NCI-H1694 treated with DMSO at 0.1 percent for 48 hours (cell line): ENCODE results near the gene CEP126.

Experiments
- DNase-seq: peaks from one replicate; lab custom pipeline; 2025; lab: John Stamatoyannopoulos, UW

CEP126 gene, protein sequence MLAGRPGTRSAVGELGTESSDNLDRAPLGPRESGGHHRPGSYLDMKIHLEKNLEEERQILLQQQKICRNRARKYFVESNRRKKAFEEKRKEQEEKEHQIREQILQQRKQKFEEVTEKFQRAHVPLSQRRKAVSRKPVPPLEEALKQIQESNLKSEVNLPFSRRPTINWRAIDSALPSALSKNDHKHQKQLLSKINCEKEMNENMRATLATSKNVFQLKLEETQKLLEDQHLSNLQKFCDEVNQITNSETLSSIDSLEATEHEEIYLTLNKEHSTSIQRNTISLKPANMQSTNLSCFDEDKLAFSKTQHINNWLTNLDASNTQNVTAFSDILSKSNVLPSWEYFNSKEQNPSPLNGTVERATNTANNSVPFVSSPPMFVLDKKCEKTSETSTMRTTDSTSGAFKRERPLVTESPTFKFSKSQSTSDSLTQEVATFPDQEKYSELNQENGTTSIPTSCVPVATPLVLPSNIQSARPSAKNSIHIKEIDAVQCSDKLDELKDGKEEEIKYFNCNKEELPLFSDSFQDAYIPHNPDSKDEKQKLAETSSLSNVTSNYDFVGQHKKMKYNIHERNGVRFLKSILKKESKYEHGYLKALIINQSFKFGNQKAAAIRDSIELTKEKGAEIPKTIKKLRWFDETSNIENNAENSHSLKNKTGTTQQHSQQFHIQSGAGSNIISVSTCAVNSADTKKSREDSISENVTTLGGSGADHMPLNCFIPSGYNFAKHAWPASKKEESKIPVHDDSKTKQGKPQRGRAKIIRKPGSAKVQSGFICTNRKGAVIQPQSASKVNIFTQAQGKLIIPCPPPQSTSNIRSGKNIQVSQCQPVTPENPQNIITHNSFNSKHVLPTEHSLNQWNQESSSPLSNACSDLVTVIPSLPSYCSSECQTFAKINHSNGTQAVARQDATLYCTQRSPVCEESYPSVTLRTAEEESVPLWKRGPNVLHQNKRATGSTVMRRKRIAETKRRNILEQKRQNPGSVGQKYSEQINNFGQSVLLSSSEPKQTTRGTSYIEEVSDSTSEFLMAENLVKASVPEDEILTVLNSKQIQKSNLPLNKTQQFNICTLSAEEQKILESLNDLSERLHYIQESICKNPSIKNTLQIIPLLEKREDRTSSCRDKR

GRCh38 chr11:101914738-101915426 lies at the start of gene CEP126:
Gene CEP126 (plus strand): TSS chr11:101915010. CDS start chr11:101915285, 275 bp downstream.
- DNase-seq = peak; percentile 62

- no peak for DNase-seq
These were observed 48.0 kb upstream of the CEP126 start for GRCh38 chr11:101866619-101867491.

DNA sequence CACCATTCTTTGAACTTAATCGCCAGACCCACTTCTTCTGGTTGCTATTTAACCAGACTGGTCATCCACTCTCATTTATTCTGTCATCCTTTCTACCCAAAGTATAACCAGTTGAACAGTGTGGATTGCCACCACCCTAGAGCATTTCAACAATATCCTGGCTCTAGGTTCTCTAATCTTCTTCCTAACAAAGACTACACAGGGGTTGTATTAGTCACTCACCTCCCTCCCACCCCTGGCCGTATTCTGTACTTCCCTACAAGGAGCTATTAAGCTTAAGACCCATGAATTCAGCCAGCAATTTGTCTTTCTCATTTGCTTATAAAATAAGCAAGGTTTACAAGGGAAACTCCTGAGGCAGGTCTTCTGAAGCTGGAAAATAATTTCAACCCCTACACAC lies 46.9 kb upstream of the CEP126 start:
- no peak for DNase-seq

GRCh38 chr11:101870510-101870909 lies 44.3 kb upstream of the CEP126 start:
- DNase-seq = no peak

DNA sequence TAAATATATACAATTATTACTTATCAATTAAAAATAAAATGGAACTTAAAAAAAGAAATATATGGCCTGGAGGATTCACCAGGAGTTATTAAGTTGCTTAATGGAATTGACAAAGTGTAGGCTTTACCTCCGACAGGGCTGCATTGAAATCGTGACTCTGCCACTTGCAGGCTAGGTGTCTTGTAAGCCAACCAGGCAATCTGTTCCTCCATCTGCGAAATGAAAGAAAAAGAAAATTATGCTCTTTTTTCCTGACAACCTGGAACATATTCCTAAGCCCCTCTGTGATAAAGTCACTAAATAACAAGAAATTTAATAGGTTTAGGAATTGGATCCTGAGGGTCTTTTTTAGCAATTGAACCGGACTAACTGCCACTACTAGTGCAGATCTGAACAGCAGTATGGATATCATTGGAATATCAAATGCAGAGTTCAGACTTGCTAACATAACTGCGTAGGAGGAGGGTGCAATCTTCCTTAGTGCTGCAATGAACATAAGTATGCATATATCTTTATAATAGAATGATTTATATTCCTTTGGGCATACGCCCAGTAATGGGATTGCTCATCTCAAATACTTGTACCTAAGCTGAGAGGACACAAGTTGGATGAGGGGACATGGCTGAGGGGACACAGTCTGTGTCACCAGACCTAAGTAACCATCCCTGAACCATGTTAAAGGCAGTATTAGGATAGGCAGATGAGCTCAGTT lies 42.5 kb upstream of the CEP126 start:
- DNase-seq = no peak

- no peak for DNase-seq
These were observed 34.6 kb upstream of the CEP126 start for GRCh38 chr11:101880222-101880621.

GRCh38 chr11:101881586-101881985 lies 33.2 kb upstream of the CEP126 start:
- no peak for DNase-seq

- no peak for DNase-seq
These were observed 29.2 kb upstream of the CEP126 start for GRCh38 chr11:101885631-101886030.

- DNase-seq = no peak
These were observed 25.0 kb upstream of the CEP126 start for GRCh38 chr11:101889767-101890166.

GRCh38 chr11:101894505-101894904 lies 20.3 kb upstream of the CEP126 start:
- DNase-seq = no peak

- DNase-seq = no peak
These were observed 7.0 kb upstream of the CEP126 start for GRCh38 chr11:101907815-101908214.

- DNase-seq = no peak
These were observed 5.7 kb upstream of the CEP126 start for GRCh38 chr11:101909087-101909486.

DNA sequence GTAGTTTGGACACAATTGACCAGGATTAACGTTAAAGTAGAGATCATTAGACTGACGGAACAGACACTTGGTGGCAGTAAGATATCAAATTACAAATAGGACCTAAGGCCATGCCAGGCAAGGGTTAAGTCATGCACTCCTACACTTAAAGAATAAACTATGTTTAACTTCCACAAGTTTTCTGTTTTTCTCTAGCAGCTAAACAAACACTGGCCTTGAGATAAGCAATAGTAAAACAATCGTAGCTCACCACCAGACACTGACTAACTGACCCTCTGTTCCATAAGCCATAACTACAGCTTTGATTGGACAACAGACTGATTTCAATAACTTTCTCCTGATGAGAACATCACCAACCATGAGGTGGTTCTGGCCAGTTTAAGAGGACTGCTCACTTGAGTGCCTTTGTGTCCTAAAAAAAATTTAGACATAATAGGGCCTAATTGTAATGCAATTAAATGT lies 2.0 kb upstream of the CEP126 start:
- no peak for DNase-seq

GRCh38 chr11:101913656-101914055 lies 1.2 kb upstream of the CEP126 start:
- no peak for DNase-seq

DNA sequence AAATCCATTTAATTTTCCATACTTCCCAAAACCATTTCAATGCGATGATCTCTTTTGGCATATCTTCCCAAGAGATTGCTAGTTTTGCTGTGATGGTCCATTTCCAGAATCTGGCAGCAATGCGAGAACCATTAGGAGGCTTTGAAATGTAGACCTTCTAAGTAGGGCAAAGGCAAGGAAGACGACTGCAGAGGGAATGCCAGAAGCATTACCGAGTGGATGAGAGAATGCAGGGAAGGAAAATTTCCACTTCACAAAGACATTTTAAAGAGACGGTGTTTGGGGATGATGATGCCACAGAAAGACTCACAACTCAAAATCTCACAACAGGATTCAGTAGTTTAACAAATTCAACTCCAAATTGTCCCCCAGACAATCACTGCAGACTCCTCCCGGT lies 471 bp upstream of the CEP126 start:
- DNase-seq = no peak

DNA sequence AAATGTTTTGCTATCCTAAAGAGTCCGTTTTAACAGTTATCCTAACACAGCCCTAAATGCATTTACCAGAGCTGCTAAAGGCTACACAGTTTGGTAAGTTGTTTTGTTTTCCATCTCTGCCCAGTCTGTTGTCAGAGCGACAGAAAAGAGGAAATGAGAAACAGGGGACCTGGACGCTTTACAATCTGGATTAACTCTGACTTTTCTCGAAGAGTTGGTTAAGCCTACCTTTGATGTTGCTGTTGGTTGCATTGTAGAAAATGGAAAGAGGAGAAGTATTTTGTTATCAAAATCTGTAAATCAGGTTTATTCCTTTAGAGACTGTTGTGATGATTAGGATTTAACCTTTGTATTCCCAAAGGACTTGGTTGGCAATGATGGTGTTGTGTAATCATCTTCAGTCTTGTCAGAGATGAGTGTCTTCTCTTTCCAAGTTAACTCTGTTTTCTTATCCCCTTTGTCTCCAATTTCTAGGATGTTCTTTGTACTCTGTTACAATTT lies 1.0 kb downstream of the CEP126 start:
- DNase-seq = no peak

DNA sequence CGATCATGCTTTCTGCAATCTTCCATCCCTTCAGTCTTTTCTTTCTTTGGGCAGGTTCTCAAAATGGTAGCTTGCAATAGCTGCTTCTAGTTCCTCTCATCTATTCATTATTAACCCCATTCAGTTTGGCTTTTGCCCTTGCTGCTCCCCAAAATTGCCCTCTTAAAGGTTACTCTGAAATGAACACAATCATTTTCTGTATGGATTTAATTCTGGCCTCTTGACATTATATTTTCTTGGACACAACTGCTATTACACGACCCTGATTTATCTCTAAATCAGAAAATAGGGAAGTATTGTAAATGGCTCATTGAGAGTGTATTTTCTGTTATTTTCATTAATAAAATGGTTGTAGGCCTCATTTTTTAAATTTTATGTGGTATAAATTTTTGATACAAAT lies 1.6 kb downstream of the CEP126 start, which contains the start of gene ANGPTL5:
Gene ANGPTL5 (minus strand): TSS at position 101 of the 400 bp plus-strand sequence. CDS start 8,613 bp downstream, outside the sequence.
- DNase-seq = no peak

GRCh38 chr11:101917226-101917625 lies 2.4 kb downstream of the CEP126 start:
- DNase-seq = no peak

- DNase-seq = no peak
These were observed 6.2 kb downstream of the CEP126 start for GRCh38 chr11:101920992-101921391.

- no peak for DNase-seq
These were observed 8.7 kb downstream of the CEP126 start for GRCh38 chr11:101923554-101923953.
